Transverse colon (tissue), 4 donors: ENCODE results near the gene EXOC3L4. TPM values are rescaled to one million over a fixed set of nuclear protein-coding genes. Genes with fewer than 3 reads are reported as not detected.

ENCODE experiments used
- DNase-seq: peaks from one replicate; pipeline ENCODE4 v3.0.0-alpha.2; 2019
- H3K27ac ChIP-seq, 4 donors: fragments of 200-600 bp; sonication (generic); 2 replicates each; pipeline ENCODE4 v1.5.1; 2016 to 2018; ENCODE audit warnings: inconsistent platforms in 4 of 4
- H3K27me3 ChIP-seq: fragments of 200-600 bp; sonication (generic); 2 replicates; pipeline ENCODE4 v1.5.1; 2017; ENCODE audit warnings: inconsistent platforms
- H3K36me3 ChIP-seq, 4 donors: fragments of 200-600 bp; sonication (generic); 2 replicates each; pipeline ENCODE4 v1.5.1; 2017 to 2019; ENCODE audit warnings: inconsistent platforms in 4 of 4
- H3K4me1 ChIP-seq, 4 donors: fragments of 200-600 bp; sonication (generic); 2 replicates each; pipeline ENCODE4 v1.5.1; 2017 to 2020; ENCODE audit warnings: inconsistent platforms in 4 of 4
- H3K4me3 ChIP-seq, 4 donors: fragments of 200-600 bp; sonication (generic); 1 replicate in 1 of 4; 2 replicates in 3 of 4; pipeline versions ENCODE4 v1.5.1 to v1.6.1; 2017 to 2019; ENCODE audit warnings: inconsistent platforms in 4 of 4
- H3K9me3 ChIP-seq, 2 donors: fragments of 200-600 bp; sonication (generic); 2 replicates each; pipeline ENCODE4 v1.5.1; 2017 to 2019; ENCODE audit warnings: inconsistent platforms in 2 of 2
- EP300 ChIP-seq: sonication (generic); formaldehyde crosslinking; IDR thresholded peaks from one replicate; pipeline ENCODE4 v1.6.1; 2017; ENCODE audit warnings: antibody characterized with exemption, low read depth
- POLR2A ChIP-seq: fragments of 450-650 bp; IDR thresholded peaks from one replicate; pipeline ENCODE4 v1.6.1; 2016; ENCODE audit warnings: antibody characterized with exemption, mild to moderate bottlenecking, moderate library complexity
- POLR2AphosphoS5 ChIP-seq, 3 donors: sonication (generic); formaldehyde crosslinking; IDR thresholded peaks; one replicate each; pipeline ENCODE4 v1.6.1; 2016; ENCODE audit warnings: antibody characterized with exemption in 3 of 3
- WGBS, 2 donors: methylation state at CpG; one replicate each; pipeline ENCODE4 v1.1.5; 2018; ENCODE audit warnings: low coverage in 1 of 2; 5-methylcytosine and 5-hydroxymethylcytosine counted together
- in situ Hi-C, 4 donors: fragments of 200-750 bp; cut with MboI; loops; one replicate each; pipeline versions ENCODE4 v1.15.0 to v1.15.1; 2017; ENCODE audit warnings: low sequenced_read_pairs in 3 of 4, low pct_ligation_motif_present in 1 of 4, low pct_unique_long_range_greater_than_20kb in 1 of 4
- intact Hi-C: fragments of 100-400 bp; cut with DNase I; formaldehyde crosslinking; loops from one replicate; pipeline ENCODE4 v1.15.1; 2023; ENCODE audit warnings: low total_unique reads
- total RNA-seq, 4 donors: library from RNA; depleted of rRNA; stranded (reverse); fragments of >200 nt; gene quantifications; one replicate each; pipeline ENCODE4 v1.1.0, GENCODE V29; 2016
- TF ChIP-seq, protein P1 (sequence below), 5 experiments: fragments of 200-600 bp in 3 of 5; fragments of 450-650 bp in 2 of 5; sonication (generic) in 3 of 5; IDR thresholded peaks; 1 replicate in 2 of 5; 2 replicates in 3 of 5; pipeline ENCODE4 v1.5.1; 2016 to 2017; ENCODE audit warnings: antibody characterized with exemption in 5 of 5, inconsistent platforms in 3 of 5, mild to moderate bottlenecking in 2 of 5, moderate library complexity in 1 of 5

The EXOC3L4 gene
- total RNA-seq, 4 donors from 2014 or later: 15.2 to 49.0 (median 30.3) TPM

DNA sequence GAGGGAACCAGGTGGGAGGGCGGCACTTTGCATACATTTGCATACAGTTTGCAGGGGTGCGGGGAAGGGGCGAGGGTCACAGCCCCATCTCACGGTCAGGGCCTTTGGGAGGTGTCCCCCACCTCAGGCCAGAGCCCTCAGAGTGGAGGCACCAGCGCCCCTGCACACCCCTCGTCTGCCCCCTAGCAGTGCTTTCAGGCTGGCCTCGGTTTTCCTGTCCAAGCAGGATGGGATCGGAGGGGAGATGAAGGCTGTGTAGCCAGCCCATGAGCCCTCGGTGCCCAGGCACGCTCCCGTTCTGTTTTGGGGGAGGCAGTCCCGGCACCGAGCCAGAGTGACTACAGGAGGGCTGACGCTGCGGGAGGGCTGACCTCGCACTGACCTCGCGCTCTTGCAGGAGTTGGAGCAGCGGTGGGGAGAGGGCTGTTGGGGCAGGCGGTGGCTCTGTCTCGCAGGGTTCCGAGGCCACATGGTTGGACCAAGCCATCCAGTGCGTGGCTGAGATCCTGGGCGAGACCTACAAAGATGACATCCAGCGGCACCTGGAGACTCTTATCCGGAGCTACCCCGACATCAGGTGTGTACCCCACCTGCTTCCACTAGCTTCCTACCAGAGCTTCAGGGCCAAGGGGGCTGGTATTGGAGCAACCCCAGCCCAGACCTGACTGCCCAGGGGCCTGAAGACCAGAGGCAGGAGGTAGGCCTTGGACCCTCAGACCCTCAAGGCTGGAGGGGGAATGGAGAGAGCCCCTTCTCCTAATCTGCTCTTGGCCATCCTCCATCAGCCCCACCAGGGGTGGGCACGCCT, 13.6 kb downstream of the EXOC3L4 start:
- 67 to 93% methylated on average over 1 to 24 of the region's 28 CpGs for WGBS, 2 donors
- H3K27ac ChIP-seq: peak overlapping the region; percentile 25 to 44 (median 37)
- H3K4me1 ChIP-seq: peaks cover 15 to 62% (median 40%) of the 10 kb centered on the region in 4 donors
- peaks cover 16% of the 10 kb centered on the region for H3K27me3 ChIP-seq
- in situ Hi-C loops (loop anchor here in 3 of 4 donors (10.0 kb wide), 2 partner anchors 177 to 187 kb away; no protein-coding TSS in a partner anchor), intact Hi-C loops (no loop called here)
- no peaks in the 10 kb centered on the region for H3K36me3 ChIP-seq
- H3K9me3 ChIP-seq: no peaks in the 10 kb centered on the region
- DNase-seq: no peak
- H3K4me3 ChIP-seq: no peak overlapping the region
- TF ChIP-seq POLR2AphosphoS5 (IDR thresholded peaks at IDR 0.05) (no peak), EP300 (no peak), POLR2A (no peak)
- TF ChIP-seq, protein P1, sequence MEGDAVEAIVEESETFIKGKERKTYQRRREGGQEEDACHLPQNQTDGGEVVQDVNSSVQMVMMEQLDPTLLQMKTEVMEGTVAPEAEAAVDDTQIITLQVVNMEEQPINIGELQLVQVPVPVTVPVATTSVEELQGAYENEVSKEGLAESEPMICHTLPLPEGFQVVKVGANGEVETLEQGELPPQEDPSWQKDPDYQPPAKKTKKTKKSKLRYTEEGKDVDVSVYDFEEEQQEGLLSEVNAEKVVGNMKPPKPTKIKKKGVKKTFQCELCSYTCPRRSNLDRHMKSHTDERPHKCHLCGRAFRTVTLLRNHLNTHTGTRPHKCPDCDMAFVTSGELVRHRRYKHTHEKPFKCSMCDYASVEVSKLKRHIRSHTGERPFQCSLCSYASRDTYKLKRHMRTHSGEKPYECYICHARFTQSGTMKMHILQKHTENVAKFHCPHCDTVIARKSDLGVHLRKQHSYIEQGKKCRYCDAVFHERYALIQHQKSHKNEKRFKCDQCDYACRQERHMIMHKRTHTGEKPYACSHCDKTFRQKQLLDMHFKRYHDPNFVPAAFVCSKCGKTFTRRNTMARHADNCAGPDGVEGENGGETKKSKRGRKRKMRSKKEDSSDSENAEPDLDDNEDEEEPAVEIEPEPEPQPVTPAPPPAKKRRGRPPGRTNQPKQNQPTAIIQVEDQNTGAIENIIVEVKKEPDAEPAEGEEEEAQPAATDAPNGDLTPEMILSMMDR (IDR thresholded peaks at IDR 0.05): no peak

DNA sequence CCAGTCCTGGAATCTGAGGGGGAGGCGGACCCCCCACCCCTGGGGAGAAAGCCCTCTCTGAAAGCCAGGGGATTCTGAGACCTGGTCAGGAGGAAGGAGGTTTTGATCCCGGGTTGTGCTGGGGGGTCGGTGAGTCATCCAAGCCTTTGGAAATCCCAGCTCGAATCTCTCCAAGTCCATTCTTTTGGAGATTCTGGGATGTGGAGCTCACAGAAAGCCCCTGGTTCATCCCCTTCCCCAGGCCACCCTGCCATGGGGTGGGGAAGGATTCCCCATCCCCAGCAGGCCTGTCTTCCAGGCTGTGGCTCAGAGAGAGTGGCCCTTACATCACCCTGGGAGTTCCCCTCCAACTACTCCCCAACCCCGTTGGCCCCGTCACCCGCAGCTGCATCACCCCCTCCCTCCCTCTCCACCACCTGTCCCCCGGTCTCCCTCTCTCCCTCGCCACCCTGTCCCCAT, 14.3 kb downstream of the EXOC3L4 start:
- DNase-seq: peak; percentile 66
- Histone ChIP-seq H3K27ac (peak overlapping the region; percentile 25 to 44 (median 37)), H3K9me3 (no peaks in the 10 kb centered on the region), H3K4me3 (no peak overlapping the region), H3K27me3 (peaks cover 11% of the 10 kb centered on the region), H3K4me1 (peaks cover 12 to 57% (median 36%) of the 10 kb centered on the region in 4 donors), H3K36me3 (no peaks in the 10 kb centered on the region)
- in situ Hi-C loops: loop anchor here in 3 of 4 donors (10.0 kb wide), 2 partner anchors 176 to 186 kb away; no protein-coding TSS in a partner anchor
- intact Hi-C loops: loop anchor here (1.0 kb wide), 1 partner anchor 26 kb away; no protein-coding TSS in a partner anchor
- WGBS, 2 donors: 41 to 44% methylated on average over 3 to 8 of the region's 9 CpGs
- TF ChIP-seq, protein P1 (IDR thresholded peaks at IDR 0.05): no peak
- no peak for TF ChIP-seq EP300
- no peak for TF ChIP-seq POLR2AphosphoS5 (IDR thresholded peaks at IDR 0.05)
- no peak for TF ChIP-seq POLR2A

DNA sequence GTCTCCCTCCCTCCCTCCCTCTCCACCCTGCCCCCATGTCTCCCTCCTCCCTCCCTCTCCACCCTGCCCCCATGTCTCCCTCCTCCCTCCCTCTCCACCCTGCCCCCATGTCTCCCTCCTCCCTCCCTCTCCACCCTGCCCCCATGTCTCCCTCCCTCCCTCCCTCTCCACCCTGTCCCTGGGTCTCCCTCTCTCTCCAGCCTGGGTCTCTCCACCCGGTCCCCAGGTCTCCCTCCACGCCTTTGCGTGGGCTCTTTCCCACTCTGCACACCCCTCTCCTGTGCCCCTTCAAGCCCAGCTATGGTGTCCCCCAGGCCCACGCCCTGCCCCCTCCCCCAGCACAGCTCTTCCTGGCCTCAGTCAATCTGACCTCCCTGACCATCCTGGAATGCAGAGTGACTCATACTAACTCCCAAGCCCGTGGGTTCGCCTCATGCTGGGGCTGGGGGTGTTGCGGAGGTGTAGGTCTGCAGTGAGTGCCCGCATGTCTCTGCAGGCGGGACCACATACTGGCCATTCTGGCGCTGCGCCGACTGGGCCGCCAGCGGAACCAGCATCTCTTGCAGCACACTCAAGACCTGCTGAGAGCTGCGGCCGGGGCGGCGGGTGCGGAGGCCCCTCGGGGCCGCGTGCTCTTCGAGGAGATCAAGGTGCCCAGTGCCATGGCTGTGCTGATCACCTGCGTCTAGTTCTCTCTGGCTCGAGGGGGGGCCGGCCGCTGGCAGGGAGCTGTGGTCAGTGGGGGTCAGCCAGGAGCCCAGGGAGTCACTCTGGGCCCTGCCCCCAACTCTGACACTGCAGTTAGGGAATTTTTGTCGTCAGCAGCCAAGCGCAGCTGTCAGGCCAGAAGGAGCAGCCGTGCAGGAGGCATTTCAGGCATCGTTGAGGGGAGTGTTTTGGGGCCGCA, 15.3 kb downstream of the EXOC3L4 start:
- peak overlapping the region; percentile 60 to 78 (median 66) for H3K27ac ChIP-seq

More for the DNA sequence above, 15.3 kb downstream of the EXOC3L4 start:
- Histone ChIP-seq H3K4me1 (peaks cover 5 to 55% (median 28%) of the 10 kb centered on the region in 4 donors), H3K27me3 (peaks cover 1% of the 10 kb centered on the region), H3K4me3 (no peak overlapping the region), H3K36me3 (no peaks in the 10 kb centered on the region), H3K9me3 (no peaks in the 10 kb centered on the region)
- peak; percentile 48 for DNase-seq
- intact Hi-C loops (loop anchor here (1.0 kb wide), 1 partner anchor 27 kb away; no protein-coding TSS in a partner anchor), in situ Hi-C loops (loop anchor here in 3 of 4 donors (10.0 kb wide), 2 partner anchors 175 to 185 kb away; no protein-coding TSS in a partner anchor)
- 66% methylated on average over 22 of the region's 32 CpGs; no CpG with 5 or more reads in 1 of the 2 donors for WGBS, 2 donors
- TF ChIP-seq EP300: no peak
- TF ChIP-seq POLR2A: no peak
- TF ChIP-seq, protein P1 (IDR thresholded peaks at IDR 0.05): no peak
- no peak for TF ChIP-seq POLR2AphosphoS5 (IDR thresholded peaks at IDR 0.05)
